GM23338 (cell line): Measurements from ENCODE around the gene ENOSF1. TPM values are rescaled to one million over a fixed set of nuclear protein-coding genes. Genes with fewer than 3 reads are reported as not detected.

ENCODE experiments used
- CTCF ChIP-seq, 2 experiments: fragments of 200-600 bp in 1 of 2; sonication (generic) in 1 of 2; conservative IDR thresholded peaks; 2 replicates each; pipeline versions ENCODE4 v1.5.1 to v1.6.1; 2016 to 2017; ENCODE audit warnings: antibody characterized with exemption in 2 of 2, low read depth in 2 of 2, mild to moderate bottlenecking in 2 of 2, moderate library complexity in 1 of 2
- ETS1 ChIP-seq: IDR thresholded peaks from 2 replicates; pipeline ENCODE4 v1.6.1; 2016; ENCODE audit warnings: antibody characterized with exemption
- EZH2phosphoT487 ChIP-seq: fragments of 200-600 bp; sonication (generic); IDR thresholded peaks from one replicate; pipeline ENCODE4 v1.8.1; 2018; ENCODE audit warnings: antibody characterized with exemption; ENCODE audit not compliant: unreplicated experiment
- NANOG ChIP-seq: IDR thresholded peaks from 2 replicates; pipeline ENCODE4 v1.6.1; 2016; ENCODE audit warnings: antibody characterized with exemption, borderline replicate concordance
- POLR2AphosphoS5 ChIP-seq: IDR thresholded peaks from 2 replicates; pipeline ENCODE4 v1.6.1; 2016; ENCODE audit warnings: antibody characterized with exemption, low read depth
- STAT1 ChIP-seq: IDR thresholded peaks from one replicate; pipeline ENCODE4 v1.6.1; 2016; ENCODE audit warnings: antibody characterized with exemption; ENCODE audit not compliant: unreplicated experiment
- ZNF114 ChIP-seq: fragments of 250-450 bp; sonication (Bioruptor Pico); IDR thresholded peaks from 2 replicates; pipeline ENCODE4 v1.5.0; 2020; ENCODE audit warnings: mild to moderate bottlenecking, moderate library complexity
- ZNF462 ChIP-seq: fragments of 250-450 bp; sonication (Bioruptor Pico); IDR thresholded peaks from 2 replicates; pipeline ENCODE4 v1.5.0; 2020; ENCODE audit warnings: mild to moderate bottlenecking, moderate library complexity
- polyA plus RNA-seq: library from polyadenylated mRNA; unstranded; fragments of >200 nt; fragmentation: Nextera tagmentation; extraction: Ambion mirVana; gene quantifications from 2 replicates; pipeline ENCODE4 v1.2.1, GENCODE V29; 2016
- total RNA-seq: library from RNA; depleted of rRNA; stranded (reverse); fragments of >200 nt; shearing (Covaris generic); gene quantifications from 2 replicates; pipeline ENCODE4 v1.2.3, GENCODE V29; 2014; rRNA removed

Gene ENOSF1
- total and polyA plus RNA-seq, 2 experiments from 2014 or later, result 30.1 to 36.4 TPM

GRCh38 chr18:621291-622043 lies 91.0 kb downstream of the ENOSF1 start (continued):
- TF ChIP-seq ZNF462 (CRISPR knock-in tag) (no peak), POLR2AphosphoS5 (no peak), STAT1 (no peak), ETS1 (no peak), ZNF114 (CRISPR knock-in tag) (no peak), EZH2phosphoT487 (no peak), NANOG (no peak), CTCF (conservative IDR thresholded peaks at IDR 0.05; ENCODE audit: low read depth in 2 of 2) (no peak)

Other genes starting within 250 kb of the ENOSF1 start
- 3.2 and 4.0 TPM in 2 replicates for gene COLEC12, start 211.9 kb downstream of the ENOSF1 start, total RNA-seq
- 1.1 and 2.0 TPM in 2 replicates for gene COLEC12, start 211.9 kb downstream of the ENOSF1 start, polyA plus RNA-seq
- gene CETN1, start 132.2 kb downstream of the ENOSF1 start, total RNA-seq, result not detected in 2 replicates
- not detected in 2 replicates for gene CETN1, start 132.2 kb downstream of the ENOSF1 start, polyA plus RNA-seq
- gene CLUL1, start 115.6 kb downstream of the ENOSF1 start, total RNA-seq, result not detected in 2 replicates
- gene CLUL1, start 115.6 kb downstream of the ENOSF1 start, polyA plus RNA-seq, result 1.5 and 2.6 TPM in 2 replicates
- 52.9 and 60.5 TPM in 2 replicates for gene TYMS, start 55.0 kb downstream of the ENOSF1 start, total RNA-seq
- 62.9 and 72.3 TPM in 2 replicates for gene TYMS, start 55.0 kb downstream of the ENOSF1 start, polyA plus RNA-seq
- 327 and 340 TPM in 2 replicates for gene YES1, start 99.6 kb upstream of the ENOSF1 start, total RNA-seq
- 25.4 and 27.3 TPM in 2 replicates for gene YES1, start 99.6 kb upstream of the ENOSF1 start, polyA plus RNA-seq
- not detected in 2 replicates for gene ADCYAP1, start 192.2 kb upstream of the ENOSF1 start, total RNA-seq
- gene ADCYAP1, start 192.2 kb upstream of the ENOSF1 start, polyA plus RNA-seq, result 0.09 TPM in 1 of 2 replicates, not detected in the other